Neutrophil (primary cell): ENCODE measurements around the gene KRTAP22-1.

Source experiments
- H3K27ac ChIP-seq: fragments of 200-600 bp; sonication (generic); 2 replicates; pipeline ENCODE4 v1.5.1; 2016; ENCODE audit warnings: mild to moderate bottlenecking, moderate library complexity
- H3K27me3 ChIP-seq: fragments of 200-600 bp; sonication (generic); 2 replicates; pipeline ENCODE4 v1.6.0; 2016; ENCODE audit warnings: mild to moderate bottlenecking
- H3K36me3 ChIP-seq: fragments of 200-600 bp; sonication (generic); 2 replicates; pipeline ENCODE4 v1.5.1; 2017
- H3K4me1 ChIP-seq, 2 experiments: fragments of 200-600 bp in 1 of 2; sonication (generic) in 1 of 2; 1 replicate in 1 of 2; 2 replicates in 1 of 2; pipeline versions ENCODE4 v1.5.1 to v1.6.1; 2013 to 2016; ENCODE audit warnings: low read depth in 1 of 2, low read length in 1 of 2, mild to moderate bottlenecking in 1 of 2, moderate library complexity in 1 of 2; ENCODE audit not compliant: control insufficient read depth in 1 of 2, insufficient read depth in 1 of 2
- H3K4me3 ChIP-seq, 2 experiments: fragments of 200-600 bp in 1 of 2; sonication (generic) in 1 of 2; 1 replicate in 1 of 2; 2 replicates in 1 of 2; pipeline ENCODE4 v1.5.1; 2013 to 2016; ENCODE audit warnings: low read depth in 1 of 2, low read length in 1 of 2, mild to moderate bottlenecking in 1 of 2, moderate library complexity in 1 of 2
- H3K9me3 ChIP-seq: fragments of 200-600 bp; sonication (generic); 2 replicates; pipeline ENCODE4 v1.5.1; 2016
- TF ChIP-seq, protein P1 (sequence below): fragments of 200-600 bp; sonication (generic); IDR thresholded peaks from 2 replicates; pipeline ENCODE4 v1.5.1; 2016; ENCODE audit warnings: antibody characterized with exemption

KRTAP22-1 gene

DNA sequence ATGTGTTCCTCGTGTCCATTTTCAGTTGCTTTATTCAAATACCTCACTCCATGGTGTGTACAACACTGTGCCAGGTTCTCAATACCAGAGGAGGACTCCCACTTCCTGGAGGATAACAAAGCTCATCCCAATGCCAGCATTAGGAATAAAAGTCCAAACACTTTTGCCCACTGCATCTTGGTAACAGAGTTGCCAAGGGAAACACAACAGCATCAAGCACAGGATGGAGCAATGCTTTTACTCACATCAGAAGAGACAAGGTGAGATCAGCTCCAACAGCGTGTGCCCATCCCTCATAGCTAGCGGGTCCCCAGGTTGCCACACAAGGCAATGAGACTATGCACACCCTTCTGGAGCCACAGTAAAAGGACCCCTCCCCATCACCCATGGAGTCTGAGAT is 22.5 kb downstream of the KRTAP22-1 start:
- H3K27me3 ChIP-seq = no peaks in the 10 kb centered on the region
- H3K27ac ChIP-seq = no peak overlapping the region
- no peaks in the 10 kb centered on the region for H3K9me3 ChIP-seq
- H3K4me1 ChIP-seq = no peaks in the 10 kb centered on the region
- H3K4me3 ChIP-seq = no peak overlapping the region
- TF ChIP-seq, protein P1, sequence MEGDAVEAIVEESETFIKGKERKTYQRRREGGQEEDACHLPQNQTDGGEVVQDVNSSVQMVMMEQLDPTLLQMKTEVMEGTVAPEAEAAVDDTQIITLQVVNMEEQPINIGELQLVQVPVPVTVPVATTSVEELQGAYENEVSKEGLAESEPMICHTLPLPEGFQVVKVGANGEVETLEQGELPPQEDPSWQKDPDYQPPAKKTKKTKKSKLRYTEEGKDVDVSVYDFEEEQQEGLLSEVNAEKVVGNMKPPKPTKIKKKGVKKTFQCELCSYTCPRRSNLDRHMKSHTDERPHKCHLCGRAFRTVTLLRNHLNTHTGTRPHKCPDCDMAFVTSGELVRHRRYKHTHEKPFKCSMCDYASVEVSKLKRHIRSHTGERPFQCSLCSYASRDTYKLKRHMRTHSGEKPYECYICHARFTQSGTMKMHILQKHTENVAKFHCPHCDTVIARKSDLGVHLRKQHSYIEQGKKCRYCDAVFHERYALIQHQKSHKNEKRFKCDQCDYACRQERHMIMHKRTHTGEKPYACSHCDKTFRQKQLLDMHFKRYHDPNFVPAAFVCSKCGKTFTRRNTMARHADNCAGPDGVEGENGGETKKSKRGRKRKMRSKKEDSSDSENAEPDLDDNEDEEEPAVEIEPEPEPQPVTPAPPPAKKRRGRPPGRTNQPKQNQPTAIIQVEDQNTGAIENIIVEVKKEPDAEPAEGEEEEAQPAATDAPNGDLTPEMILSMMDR = no peak
- H3K36me3 ChIP-seq = no peaks in the 10 kb centered on the region

DNA sequence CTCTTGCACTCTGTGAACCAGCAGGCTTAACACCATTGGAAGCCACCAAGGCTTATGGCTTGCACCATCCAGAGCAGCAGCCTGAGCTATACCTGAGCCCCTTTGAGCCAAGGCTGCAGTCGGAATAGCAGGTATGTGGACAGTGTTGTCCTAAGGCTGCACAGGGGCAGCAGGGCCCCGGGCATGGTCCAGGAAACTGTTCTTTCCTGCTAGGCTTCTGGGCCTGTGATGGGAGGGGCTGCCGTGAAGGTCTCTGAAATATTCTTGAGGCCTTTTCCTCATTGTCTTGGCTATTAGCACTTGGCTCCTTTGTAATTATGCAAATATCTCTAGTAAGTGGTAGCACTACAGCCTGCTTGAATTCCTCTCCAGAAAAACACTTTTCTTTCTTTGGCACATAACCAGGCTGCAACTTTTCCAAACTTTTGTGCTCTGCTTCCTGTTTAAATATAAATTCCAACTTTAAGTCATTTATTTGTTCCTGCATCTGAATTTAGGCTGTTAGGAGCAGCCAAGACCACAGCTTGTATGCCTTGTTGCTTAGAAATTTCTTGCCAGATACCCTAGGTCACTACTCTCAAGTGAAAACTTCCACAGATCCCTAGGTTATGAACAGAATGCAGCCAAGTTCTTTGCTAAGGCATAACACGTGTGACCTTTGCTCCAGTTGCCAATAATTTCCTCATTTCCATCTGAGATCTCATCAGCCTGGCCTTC is 24.7 kb downstream of the KRTAP22-1 start:
- TF ChIP-seq, protein P1 = no peak
- Histone ChIP-seq H3K4me1 (no peaks in the 10 kb centered on the region), H3K27ac (no peak overlapping the region), H3K36me3 (no peaks in the 10 kb centered on the region), H3K9me3 (no peaks in the 10 kb centered on the region), H3K4me3 (no peak overlapping the region), H3K27me3 (no peaks in the 10 kb centered on the region)

DNA sequence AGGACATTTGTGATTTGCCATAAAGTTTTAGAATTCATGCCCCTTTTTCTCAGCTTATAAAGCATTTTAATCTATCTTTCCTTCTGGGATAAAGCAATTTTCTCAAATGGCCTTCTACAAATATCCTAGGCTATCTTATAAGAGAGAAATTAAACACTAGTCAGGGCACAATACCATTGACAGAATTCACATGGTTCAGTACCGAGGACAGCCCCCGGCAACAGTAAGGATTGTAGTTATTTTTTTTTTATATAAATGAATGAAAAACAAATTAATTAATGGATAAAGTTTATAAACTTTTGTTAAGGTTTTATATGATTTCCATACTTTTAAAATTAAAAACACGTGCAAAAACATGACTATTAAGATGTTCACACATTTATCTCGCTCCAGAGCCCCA is 27.2 kb downstream of the KRTAP22-1 start:
- Histone ChIP-seq H3K27me3 (no peaks in the 10 kb centered on the region), H3K4me1 (no peaks in the 10 kb centered on the region), H3K27ac (no peak overlapping the region), H3K36me3 (no peaks in the 10 kb centered on the region), H3K4me3 (no peak overlapping the region), H3K9me3 (no peaks in the 10 kb centered on the region)
- TF ChIP-seq, protein P1 = no peak

DNA sequence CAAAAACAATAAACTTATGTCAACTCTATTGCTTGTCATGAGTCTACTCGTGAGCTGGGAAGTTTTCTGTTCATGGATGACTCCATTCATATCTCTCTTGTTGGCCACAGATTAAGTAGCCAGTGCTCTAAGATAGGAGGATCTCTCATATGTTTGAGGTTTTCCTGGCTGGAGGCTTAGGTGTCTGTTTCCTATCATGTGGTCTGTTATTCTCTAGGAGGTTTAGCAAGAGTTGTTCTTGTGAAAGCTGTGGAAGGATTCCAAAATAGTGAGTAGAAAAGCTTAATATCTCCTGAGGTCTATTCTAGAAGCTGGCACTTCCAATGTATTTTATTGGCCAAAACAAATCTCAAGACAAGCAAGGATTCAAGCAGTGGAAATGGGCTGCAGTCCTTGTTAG is 28.3 kb downstream of the KRTAP22-1 start:
- Histone ChIP-seq H3K4me3 (no peak overlapping the region), H3K36me3 (no peaks in the 10 kb centered on the region), H3K4me1 (no peaks in the 10 kb centered on the region), H3K27me3 (no peaks in the 10 kb centered on the region), H3K9me3 (no peaks in the 10 kb centered on the region), H3K27ac (no peak overlapping the region)
- TF ChIP-seq, protein P1 = no peak

DNA sequence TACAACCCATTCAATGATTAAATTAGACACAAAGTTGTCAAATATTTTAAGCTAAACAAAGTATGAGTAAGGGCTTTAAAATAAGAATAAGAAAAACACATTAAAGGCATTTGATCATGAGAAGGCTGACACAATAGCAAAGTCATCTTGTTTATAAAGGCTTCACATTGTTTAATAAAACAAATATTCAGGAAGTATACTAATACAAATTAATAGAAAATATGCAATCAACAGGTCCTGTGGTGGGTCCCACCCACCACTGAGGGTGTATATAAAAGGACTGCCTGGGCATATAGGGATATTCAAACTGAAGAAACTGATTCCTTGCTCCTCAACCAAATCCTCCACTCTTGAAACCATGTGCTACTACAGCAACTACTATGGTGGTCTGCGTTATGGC is 34.0 kb downstream of the KRTAP22-1 start, which contains the start of gene KRTAP20-2:
Gene KRTAP20-2, plus strand, starts transcription at position 301 of the 400 bp plus-strand sequence. Its CDS starts 58 bp downstream, at position 359.
- H3K4me3 ChIP-seq = no peak within 1 kb of the TSS
- H3K27me3 ChIP-seq = no peaks in the 10 kb centered on the region

More for the DNA sequence above, 34.0 kb downstream of the KRTAP22-1 start, which contains the start of gene KRTAP20-2:
- Histone ChIP-seq H3K9me3 (no peaks in the 10 kb centered on the region), H3K36me3 (no peaks in the 10 kb centered on the region), H3K27ac (no peak within 1 kb of the TSS), H3K4me1 (no peaks in the 10 kb centered on the region)
- TF ChIP-seq, protein P1 = no peak
